NCI-H1417 treated with DMSO at 0.1 percent for 48 hours (cell line): Measurements from ENCODE around the gene DNAJC5.
A peak's percentile ranks its signal among the peaks of the same experiment; 100 is the strongest.
"Not testable (repeated sequence)": the region's sequence is repeated elsewhere in the genome, so short reads cannot be mapped to it uniquely, and the experiment has no call there.

ENCODE experiments used
- DNase-seq: peaks from one replicate; lab custom pipeline; 2025; lab: John Stamatoyannopoulos, UW

DNAJC5 gene

GRCh38 chr20:63861365-63861934 is 33.5 kb upstream of the DNAJC5 start, which contains the start of gene ABHD16B:
Gene ABHD16B (plus strand): TSS chr20:63861498. CDS start chr20:63861541, 43 bp downstream.
- no peak for DNase-seq

GRCh38 chr20:63861981-63862901 is 32.7 kb upstream of the DNAJC5 start:
- no peak for DNase-seq

DNA sequence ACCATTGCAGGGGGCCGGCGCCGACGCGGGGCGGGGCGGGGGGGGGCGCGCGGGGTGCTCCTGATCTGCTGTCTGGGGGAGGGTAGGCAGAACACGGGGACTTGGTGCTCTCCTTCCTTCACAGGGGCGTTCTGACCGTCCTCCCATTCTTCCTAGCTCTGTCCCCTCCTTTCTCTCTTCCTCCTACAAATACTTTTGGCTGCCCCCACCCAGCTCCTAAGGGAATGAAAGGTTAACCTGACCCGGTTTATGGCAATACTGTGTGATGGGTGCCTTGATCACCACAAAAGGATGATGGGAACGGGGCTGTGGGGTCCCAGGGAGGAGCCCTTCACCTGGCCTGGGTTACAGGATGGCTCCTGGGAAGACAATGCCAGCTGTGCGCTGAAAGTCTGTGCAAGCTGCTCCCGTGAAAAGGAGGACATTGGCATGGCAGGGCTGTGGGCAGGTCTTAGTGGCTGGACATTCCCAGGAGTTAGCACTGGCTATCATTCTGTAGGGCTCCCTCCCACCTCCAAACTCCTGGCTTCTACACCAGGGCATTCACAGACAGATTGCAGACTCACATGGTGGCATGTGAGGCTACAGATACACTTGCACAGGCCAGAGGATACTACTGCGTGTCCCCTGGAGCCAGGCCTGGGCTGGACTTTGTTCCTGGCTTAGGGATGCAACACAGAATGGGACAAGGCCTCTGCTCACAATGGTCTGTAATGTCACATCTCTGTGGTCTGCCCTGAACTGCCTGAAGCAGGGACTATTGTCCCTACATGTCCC is 31.7 kb upstream of the DNAJC5 start:
- no peak for DNase-seq

DNA sequence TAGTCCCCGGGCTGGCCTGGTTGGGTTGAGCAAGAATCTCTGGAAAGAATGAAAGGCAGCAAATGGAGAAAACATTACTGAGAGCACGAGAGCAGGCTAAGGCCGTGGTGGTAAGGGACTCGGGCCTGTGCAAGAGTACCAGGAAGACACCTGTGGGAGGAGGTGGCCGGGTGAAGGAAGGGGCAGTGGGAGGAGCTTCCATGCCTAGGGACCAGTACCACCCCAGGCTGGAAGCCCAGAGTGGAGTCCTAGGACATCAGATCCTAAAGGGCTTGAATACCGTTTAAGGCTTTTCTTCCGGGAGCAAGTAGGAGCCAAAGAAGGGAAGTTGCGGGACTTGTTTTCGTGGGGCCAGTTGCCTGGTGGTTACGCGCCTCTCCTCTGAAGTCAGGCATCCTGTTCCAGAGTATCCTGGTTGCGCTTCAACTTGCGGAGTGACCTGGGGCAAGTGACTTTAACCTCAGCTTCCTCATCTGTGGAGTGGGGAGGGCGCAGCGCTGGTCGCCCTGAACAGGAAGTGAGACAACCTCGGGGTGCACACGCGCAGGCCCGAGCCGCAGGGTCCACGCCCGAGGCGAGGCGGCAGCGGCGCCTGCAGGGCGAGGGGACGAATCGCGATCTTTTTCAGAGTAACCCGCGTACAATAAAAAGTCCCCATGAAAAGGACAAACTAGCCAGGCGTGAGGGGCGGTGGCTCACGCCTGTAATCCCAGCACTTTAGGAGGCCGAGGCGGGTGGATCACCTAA is 31.0 kb upstream of the DNAJC5 start:
- peak; percentile 58 for DNase-seq

DNA sequence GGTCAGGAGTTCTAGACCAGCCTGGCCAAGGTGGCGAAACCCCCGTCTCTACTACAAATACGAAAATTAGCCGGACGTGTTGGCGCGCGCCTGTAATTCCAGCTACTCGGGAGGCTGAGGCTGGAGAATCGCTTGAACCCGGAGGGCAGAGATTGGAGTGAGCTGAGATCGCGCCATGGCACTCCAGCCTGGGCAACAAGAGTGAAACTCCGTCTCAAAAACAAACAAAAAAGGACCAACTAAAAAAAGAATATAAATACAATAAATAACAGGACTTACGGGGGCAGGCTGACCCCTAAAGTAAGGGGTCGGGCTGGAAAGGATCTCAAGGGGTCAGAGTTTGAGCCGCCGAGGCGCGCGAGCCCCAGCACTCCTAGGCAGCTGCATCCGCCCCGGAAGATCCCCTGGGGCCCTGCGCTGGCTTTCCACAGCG is 30.4 kb upstream of the DNAJC5 start:
- DNase-seq = no peak

- DNase-seq = peak; percentile 98
Measured at GRCh38 chr20:63864978-63865640, 29.8 kb upstream of the DNAJC5 start, which contains the start of gene TPD52L2. Gene TPD52L2 (plus strand): TSS chr20:63865270. CDS start chr20:63865366, 96 bp downstream.

GRCh38 chr20:63867042-63867441 is 27.9 kb upstream of the DNAJC5 start:
- not testable (repeated sequence) for DNase-seq

DNA sequence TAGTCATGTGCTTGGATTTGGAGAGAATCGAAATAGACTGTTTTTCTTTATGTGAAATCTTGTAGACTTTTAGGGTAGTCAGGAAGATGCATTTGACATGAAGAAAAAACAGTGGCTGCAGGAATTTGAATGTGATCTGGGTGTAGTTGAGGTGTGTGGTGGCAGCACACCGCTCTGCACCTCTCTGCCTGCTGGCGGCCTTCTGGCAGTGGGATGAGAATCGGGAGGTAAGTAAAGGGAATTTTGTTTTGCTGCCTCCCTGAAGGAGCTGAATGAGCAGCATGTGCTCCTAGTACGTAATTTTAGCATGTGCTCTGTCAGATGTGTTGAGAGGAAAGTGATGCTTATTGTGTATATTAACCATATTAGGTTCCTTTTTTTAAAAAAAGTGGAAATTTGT is 26.7 kb upstream of the DNAJC5 start:
- DNase-seq = no peak

- no peak for DNase-seq
Measured at GRCh38 chr20:63873477-63873971, 21.4 kb upstream of the DNAJC5 start.

- DNase-seq = not testable (repeated sequence)
Measured at GRCh38 chr20:63874241-63874640, 20.7 kb upstream of the DNAJC5 start.

DNA sequence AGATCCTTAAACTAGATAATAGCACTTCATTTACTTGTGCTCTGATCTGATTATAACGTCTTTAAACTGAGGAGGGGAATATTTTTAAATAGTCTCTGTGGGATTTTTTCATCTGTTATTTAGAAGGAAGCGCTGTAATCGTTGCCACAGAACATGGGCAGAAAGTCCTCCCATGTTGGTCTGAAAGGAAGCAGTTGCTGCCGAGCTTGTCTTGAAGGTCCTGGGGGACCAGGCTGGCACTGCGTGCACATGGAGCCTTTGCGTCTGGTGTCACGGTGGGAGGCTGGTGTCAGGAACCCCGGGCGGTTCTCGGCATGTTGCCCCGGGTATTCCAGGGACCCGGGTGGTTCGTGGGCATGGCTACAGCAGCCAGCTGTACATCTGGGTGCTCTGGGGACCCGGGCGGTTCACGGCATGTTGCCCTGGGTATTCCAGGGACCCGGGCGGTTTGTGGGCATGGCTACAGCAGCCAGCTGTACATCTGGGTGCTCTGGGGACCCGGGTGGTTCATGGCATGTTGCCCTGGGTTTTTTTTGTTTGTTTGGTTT is 18.4 kb upstream of the DNAJC5 start:
- DNase-seq = no peak

GRCh38 chr20:63877755-63878470 is 17.0 kb upstream of the DNAJC5 start:
- DNase-seq = no peak

GRCh38 chr20:63878899-63879663 is 15.8 kb upstream of the DNAJC5 start:
- DNase-seq = no peak

DNA sequence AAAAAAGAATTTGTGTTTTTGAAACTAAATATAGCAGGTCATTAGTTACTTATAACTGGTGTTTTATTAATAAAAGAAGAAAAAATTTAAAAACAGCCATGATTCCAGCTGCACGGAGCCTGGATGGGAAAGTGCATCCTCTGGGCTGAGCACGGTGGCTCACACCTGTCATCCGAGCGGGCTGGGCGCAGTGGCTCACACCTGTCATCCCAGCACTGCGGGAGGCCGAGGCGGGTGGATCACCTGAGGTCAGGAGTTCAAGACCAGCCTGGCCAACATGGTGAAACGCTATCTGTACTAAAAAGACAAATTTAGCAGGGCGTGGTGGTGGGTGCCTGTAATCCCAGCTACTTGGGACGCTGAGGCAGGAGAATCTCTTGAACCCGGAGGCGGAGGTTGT is 14.0 kb upstream of the DNAJC5 start:
- not testable (repeated sequence) for DNase-seq

GRCh38 chr20:63881451-63882226 is 13.3 kb upstream of the DNAJC5 start:
- DNase-seq = no peak

GRCh38 chr20:63882257-63883200 is 12.4 kb upstream of the DNAJC5 start:
- no peak for DNase-seq

DNA sequence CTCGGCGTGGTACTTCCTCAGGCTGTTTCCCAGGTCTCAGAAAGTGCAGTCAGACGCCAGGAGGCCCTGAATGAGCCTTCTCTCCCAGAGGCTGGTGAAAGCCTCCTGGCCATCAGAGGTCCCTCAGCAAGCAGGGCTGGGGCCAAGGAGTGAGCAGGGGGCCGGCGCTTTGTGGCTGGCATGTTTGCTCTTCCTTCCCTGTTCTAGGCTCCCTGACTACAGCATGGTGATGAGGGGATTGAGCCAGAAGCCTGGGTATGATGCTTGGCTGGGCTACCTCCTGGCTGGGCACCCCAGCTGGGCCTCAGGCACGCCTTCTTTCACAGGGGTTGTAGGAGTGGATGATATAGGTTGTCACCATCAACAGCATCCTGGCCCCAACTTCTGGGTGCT is 11.7 kb upstream of the DNAJC5 start:
- DNase-seq = no peak
